ENCODE measurements around the gene ZBTB8B. TPM values are rescaled to one million over a fixed set of nuclear protein-coding genes. Genes with fewer than 3 reads are reported as not detected.
"Not testable (repeated sequence)": the region's sequence is repeated elsewhere in the genome, so short reads cannot be mapped to it uniquely, and the experiment has no call there.

The ZBTB8B gene
- total RNA-seq, 1 donor from 2014 or later, result not detected

DNA sequence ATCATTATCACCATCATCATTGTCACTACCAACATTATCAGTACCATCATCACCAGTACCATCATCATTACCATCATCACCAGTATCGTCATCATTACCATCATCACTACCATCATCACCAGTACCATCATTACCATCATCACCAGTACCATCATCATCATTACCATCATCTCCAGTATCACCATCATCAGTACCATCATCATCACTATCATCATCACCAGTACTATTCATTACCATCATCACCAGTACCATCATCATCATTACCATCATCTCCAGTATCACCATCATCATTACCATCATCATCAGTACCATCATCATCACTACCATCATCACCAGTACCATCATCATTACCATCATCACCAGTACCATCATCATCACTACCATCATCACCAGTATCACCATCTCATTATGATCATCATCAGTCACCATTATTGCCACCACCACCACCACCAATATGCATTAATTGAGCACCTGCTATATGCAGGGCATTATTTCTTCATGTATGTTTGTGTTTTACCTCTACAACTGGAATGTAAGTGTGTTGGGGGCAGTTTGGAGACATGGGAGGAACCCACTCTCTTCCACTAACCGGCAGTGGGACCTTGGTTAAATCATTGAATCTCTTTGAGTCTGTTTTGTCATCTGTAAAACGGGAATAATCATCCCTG, 7.0 kb downstream of the ZBTB8B start:
- intact Hi-C loops (cut with DNase I), result no loop called here
- TF ChIP-seq, protein P1, sequence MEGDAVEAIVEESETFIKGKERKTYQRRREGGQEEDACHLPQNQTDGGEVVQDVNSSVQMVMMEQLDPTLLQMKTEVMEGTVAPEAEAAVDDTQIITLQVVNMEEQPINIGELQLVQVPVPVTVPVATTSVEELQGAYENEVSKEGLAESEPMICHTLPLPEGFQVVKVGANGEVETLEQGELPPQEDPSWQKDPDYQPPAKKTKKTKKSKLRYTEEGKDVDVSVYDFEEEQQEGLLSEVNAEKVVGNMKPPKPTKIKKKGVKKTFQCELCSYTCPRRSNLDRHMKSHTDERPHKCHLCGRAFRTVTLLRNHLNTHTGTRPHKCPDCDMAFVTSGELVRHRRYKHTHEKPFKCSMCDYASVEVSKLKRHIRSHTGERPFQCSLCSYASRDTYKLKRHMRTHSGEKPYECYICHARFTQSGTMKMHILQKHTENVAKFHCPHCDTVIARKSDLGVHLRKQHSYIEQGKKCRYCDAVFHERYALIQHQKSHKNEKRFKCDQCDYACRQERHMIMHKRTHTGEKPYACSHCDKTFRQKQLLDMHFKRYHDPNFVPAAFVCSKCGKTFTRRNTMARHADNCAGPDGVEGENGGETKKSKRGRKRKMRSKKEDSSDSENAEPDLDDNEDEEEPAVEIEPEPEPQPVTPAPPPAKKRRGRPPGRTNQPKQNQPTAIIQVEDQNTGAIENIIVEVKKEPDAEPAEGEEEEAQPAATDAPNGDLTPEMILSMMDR (IDR thresholded peaks at IDR 0.05), result no peak
- TF ChIP-seq POLR2A (IDR thresholded peaks at IDR 0.05) (no peak), POLR2AphosphoS5 (IDR thresholded peaks at IDR 0.05; ENCODE audit: insufficient read depth in 1 of 2, low read depth in 1 of 2) (no peak)
- Histone ChIP-seq H3K4me3 (no peak overlapping the region), H3K4me1 (no peaks in the 10 kb centered on the region), H3K36me3 (no peaks in the 10 kb centered on the region), H3K9me3 (no peaks in the 10 kb centered on the region), H3K27me3 (no peaks in the 10 kb centered on the region), H3K27ac (no peak overlapping the region)
- no peak for DNase-seq (ENCODE audit: extremely low spot score in 2 of 2)

DNA sequence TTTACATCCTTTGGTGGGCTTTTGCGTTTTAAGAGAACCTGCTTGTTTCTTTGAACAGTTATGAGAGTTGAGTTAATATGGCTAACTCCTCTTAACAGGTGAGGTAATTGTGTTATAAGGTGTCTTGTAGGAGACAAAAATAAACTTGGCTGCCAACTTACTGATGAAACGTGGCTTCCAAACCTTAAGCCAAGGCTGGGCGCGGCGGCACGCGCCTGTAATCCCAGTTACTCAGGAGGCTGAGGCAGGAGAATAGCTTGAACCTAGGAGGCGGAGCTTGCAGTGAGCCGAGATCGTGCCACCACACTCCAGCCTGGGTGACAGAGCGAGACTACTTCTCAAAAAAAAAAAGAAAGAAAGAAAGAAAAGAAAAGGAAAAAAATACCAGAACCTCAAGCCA, 8.1 kb downstream of the ZBTB8B start:
- H3K27me3 ChIP-seq; H3K27ac ChIP-seq; intact Hi-C loops (cut with DNase I); H3K4me3 ChIP-seq; H3K9me3 ChIP-seq; H3K36me3 ChIP-seq; H3K4me1 ChIP-seq; DNase-seq (ENCODE audit: extremely low spot score in 2 of 2): not testable (repeated sequence)

DNA sequence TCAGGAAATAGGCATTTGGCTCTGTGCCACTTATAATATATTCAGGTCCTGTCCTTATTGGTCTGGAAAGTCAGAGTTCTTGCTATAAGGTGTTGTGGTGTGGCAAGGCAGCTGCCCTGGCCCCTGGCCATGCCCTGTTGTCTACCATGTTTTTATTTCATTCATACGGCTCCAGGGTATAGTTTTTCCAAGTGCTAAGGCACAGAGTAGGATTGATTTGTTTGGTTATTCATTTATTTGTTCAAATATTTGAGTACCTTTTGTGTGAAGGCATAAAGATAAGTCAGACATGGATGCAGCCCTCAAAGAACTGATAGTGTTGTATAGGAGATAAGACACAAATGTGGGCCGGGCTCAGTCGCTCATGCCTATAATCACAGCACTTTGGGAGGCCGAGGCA, 10.1 kb downstream of the ZBTB8B start:
- Histone ChIP-seq H3K27me3 (no peaks in the 10 kb centered on the region), H3K27ac (no peak overlapping the region), H3K4me3 (no peak overlapping the region), H3K9me3 (no peaks in the 10 kb centered on the region), H3K36me3 (no peaks in the 10 kb centered on the region), H3K4me1 (no peaks in the 10 kb centered on the region)
- intact Hi-C loops (cut with DNase I), result no loop called here
- no peak for TF ChIP-seq POLR2AphosphoS5 (IDR thresholded peaks at IDR 0.05; ENCODE audit: insufficient read depth in 1 of 2, low read depth in 1 of 2)
- TF ChIP-seq, protein P1 (IDR thresholded peaks at IDR 0.05), result no peak
- no peak for TF ChIP-seq POLR2A (IDR thresholded peaks at IDR 0.05)
- DNase-seq (ENCODE audit: extremely low spot score in 2 of 2), result no peak

DNA sequence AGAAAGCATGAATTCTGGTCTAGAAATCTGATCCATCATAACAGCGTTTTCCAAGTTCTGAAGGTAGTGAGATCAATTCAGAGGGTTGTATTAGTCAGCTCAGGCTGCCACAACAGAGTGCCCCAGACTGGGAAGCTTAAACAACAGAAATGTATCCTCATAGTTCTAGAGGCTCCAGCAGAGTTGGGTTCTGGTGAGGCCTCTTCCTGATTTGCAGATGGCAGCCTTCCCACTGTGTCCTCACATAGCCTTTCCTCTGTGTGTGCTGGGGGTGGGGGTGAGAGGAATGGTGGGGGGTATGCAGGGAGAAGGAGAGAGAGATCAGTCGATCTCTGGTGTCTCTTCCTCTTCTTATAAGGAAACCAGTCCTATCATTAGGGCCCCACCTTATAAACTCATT, 15.1 kb downstream of the ZBTB8B start:
- Histone ChIP-seq H3K27ac (no peak overlapping the region), H3K27me3 (no peaks in the 10 kb centered on the region), H3K9me3 (no peaks in the 10 kb centered on the region), H3K36me3 (no peaks in the 10 kb centered on the region), H3K4me1 (no peaks in the 10 kb centered on the region), H3K4me3 (no peak overlapping the region)
- DNase-seq (ENCODE audit: extremely low spot score in 2 of 2), result no peak
- intact Hi-C loops (cut with DNase I), result no loop called here
- TF ChIP-seq POLR2AphosphoS5 (IDR thresholded peaks at IDR 0.05; ENCODE audit: insufficient read depth in 1 of 2, low read depth in 1 of 2) (no peak), POLR2A (IDR thresholded peaks at IDR 0.05) (no peak)
- TF ChIP-seq, protein P1 (IDR thresholded peaks at IDR 0.05), result no peak

DNA sequence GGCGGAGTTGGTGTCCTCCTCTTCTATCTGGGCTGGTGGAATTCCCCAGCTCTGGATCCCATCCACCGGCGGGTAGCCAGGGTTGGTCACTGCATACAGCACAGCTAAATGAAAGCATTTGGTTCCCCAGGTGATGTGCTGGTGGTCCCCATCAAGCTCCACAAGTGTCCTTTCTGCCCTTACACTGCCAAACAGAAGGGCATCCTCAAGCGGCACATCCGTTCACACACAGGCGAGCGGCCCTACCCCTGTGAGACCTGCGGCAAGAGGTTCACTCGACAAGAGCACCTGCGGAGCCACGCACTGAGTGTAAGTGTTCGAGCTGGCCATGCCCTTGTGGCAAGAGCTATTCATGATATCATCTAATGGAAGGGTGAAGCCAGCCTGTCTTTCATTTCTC, 15.9 kb downstream of the ZBTB8B start:
- Histone ChIP-seq H3K4me3 (no peak overlapping the region), H3K27ac (no peak overlapping the region), H3K36me3 (no peaks in the 10 kb centered on the region), H3K27me3 (no peaks in the 10 kb centered on the region), H3K4me1 (no peaks in the 10 kb centered on the region), H3K9me3 (no peaks in the 10 kb centered on the region)
- TF ChIP-seq POLR2AphosphoS5 (IDR thresholded peaks at IDR 0.05; ENCODE audit: insufficient read depth in 1 of 2, low read depth in 1 of 2) (no peak), POLR2A (IDR thresholded peaks at IDR 0.05) (no peak)
- TF ChIP-seq, protein P1 (IDR thresholded peaks at IDR 0.05), result no peak
- no peak for DNase-seq (ENCODE audit: extremely low spot score in 2 of 2)
- intact Hi-C loops (cut with DNase I), result no loop called here

DNA sequence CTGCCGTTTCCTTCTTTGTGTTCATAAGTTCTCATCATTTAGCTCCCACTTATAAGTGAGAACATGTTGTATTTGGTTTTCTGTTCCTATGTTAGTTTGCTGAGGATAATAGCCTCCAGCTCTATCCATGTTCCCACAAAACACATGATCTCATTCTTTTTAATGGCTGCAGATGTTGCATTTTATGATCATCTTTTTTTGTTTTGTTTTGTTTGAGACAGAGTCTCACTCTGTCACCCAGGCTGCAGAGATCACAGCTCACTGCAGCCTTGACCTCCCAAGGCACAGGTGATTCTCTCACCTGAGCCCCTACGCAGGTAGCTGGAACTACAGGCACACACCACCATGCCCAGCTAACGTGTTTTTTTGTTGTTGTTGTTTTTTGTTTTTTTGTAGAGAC, 16.9 kb downstream of the ZBTB8B start:
- H3K27ac ChIP-seq; H3K9me3 ChIP-seq; DNase-seq (ENCODE audit: extremely low spot score in 2 of 2); H3K4me3 ChIP-seq; H3K36me3 ChIP-seq; H3K27me3 ChIP-seq; intact Hi-C loops (cut with DNase I); H3K4me1 ChIP-seq: not testable (repeated sequence)

All from vagina (tissue), 2 donors.